ENCODE data around the gene MAEL. TPM values are rescaled to one million over a fixed set of nuclear protein-coding genes. Genes with fewer than 3 reads are reported as not detected.

The MAEL gene
- total and polyA plus RNA-seq, 3 donors from 2014 or later, result 113 to 333 (median 181) TPM

DNA sequence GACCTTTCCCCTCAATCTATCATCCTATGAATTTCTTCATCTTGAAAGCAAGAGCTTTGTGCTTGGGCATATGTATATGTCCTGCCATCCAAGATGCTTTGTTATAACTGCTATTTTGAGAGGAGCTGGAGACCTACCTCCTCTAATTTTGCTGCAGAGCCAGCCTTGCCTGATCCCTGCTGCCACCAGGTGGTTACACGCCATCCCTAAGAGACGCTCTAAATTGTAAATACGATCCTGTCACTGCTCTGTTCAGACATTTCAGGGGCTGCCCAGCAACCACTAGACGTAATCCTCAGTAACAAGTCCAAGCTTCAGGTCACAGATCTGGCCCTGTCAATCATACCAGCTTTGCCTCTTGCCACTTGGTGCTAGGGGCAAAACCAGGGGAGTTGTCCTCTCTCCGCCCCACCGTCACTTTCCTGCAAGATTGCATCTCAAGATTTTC, 68.2 kb downstream of the MAEL start:
- Histone ChIP-seq H3K9me3 (no peaks in the 10 kb centered on the region), H3K27ac (no peak overlapping the region), H3K27me3 (no peaks in the 10 kb centered on the region), H3K4me3 (no peak overlapping the region), H3K36me3 (ENCODE audit: low read depth, missing control alignments) (no peaks in the 10 kb centered on the region), H3K4me1 (no peaks in the 10 kb centered on the region)
- intact Hi-C loops (cut with DNase I; ENCODE audit: low total_unique reads), result no loop called here
- 28 to 38% methylated on average over 6 of the region's 6 CpGs for WGBS, 2 donors
- DNase-seq, result peak; percentile 80
- TF ChIP-seq POLR2A (IDR thresholded peaks at IDR 0.05), result no peak
- TF ChIP-seq, protein P1, sequence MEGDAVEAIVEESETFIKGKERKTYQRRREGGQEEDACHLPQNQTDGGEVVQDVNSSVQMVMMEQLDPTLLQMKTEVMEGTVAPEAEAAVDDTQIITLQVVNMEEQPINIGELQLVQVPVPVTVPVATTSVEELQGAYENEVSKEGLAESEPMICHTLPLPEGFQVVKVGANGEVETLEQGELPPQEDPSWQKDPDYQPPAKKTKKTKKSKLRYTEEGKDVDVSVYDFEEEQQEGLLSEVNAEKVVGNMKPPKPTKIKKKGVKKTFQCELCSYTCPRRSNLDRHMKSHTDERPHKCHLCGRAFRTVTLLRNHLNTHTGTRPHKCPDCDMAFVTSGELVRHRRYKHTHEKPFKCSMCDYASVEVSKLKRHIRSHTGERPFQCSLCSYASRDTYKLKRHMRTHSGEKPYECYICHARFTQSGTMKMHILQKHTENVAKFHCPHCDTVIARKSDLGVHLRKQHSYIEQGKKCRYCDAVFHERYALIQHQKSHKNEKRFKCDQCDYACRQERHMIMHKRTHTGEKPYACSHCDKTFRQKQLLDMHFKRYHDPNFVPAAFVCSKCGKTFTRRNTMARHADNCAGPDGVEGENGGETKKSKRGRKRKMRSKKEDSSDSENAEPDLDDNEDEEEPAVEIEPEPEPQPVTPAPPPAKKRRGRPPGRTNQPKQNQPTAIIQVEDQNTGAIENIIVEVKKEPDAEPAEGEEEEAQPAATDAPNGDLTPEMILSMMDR (IDR thresholded peaks at IDR 0.05), result peak in 2 of 3 experiments; percentile 46 to 53

DNA sequence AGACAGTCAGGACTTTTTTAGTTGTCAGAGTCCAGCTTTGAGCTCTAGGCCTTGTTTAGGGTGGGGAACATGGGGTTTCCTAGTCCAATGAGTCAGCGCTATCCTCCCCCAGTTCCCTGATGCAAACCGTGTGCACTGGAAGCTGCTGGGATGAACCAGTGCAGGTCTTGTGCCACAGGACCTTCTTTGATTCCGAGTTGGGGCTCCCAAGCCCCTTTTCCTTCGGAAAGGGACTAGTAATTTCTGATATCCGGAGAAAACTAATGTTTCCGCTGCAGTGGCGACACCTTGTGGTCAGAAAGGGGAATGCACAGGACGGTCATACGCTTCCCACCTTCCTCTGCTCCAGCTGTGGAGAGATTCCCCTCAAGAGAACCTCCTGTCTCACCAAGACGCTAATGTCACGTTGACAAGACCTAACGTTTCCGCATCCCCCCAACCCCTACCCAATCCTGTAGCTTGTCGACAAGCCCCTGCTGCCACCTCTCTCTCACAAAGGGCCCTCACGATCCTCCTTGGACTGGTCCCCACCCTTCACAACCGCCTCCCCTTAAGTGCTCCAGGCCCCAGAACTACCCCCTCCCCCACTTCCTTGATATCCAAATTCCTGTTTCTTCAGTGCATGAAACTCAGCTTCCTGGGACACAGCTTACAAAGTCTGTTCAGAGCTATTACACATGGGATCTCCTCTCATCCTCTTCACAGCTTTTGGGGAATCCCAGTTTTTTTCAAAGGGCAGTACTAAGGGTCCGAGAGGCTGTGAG, 70.1 kb downstream of the MAEL start:
- Histone ChIP-seq H3K36me3 (ENCODE audit: low read depth, missing control alignments) (no peaks in the 10 kb centered on the region), H3K9me3 (no peaks in the 10 kb centered on the region), H3K27me3 (no peaks in the 10 kb centered on the region), H3K27ac (no peak overlapping the region), H3K4me3 (peak overlapping the region in 1 of 2 donors; percentile 34), H3K4me1 (no peaks in the 10 kb centered on the region)
- no peak for TF ChIP-seq POLR2A (IDR thresholded peaks at IDR 0.05)
- TF ChIP-seq, protein P1 (IDR thresholded peaks at IDR 0.05), result peak; percentile 90 to 98 (median 92)
- DNase-seq, result peak; percentile 87
- intact Hi-C loops (cut with DNase I; ENCODE audit: low total_unique reads), result no loop called here
- WGBS, 2 donors, result 10% methylated on average over 12 to 17 of the region's 17 CpGs

GRCh38 chr1:167059809-167060107, 70.7 kb downstream of the MAEL start:
- Histone ChIP-seq H3K4me1 (no peaks in the 10 kb centered on the region), H3K27ac (no peak overlapping the region), H3K4me3 (no peak overlapping the region), H3K9me3 (no peaks in the 10 kb centered on the region), H3K27me3 (no peaks in the 10 kb centered on the region), H3K36me3 (ENCODE audit: low read depth, missing control alignments) (no peaks in the 10 kb centered on the region)
- WGBS, 2 donors, result 51 to 67% methylated on average over 1 of the region's 1 CpG
- no peak for DNase-seq
- no peak for TF ChIP-seq POLR2A (IDR thresholded peaks at IDR 0.05)
- TF ChIP-seq, protein P1 (IDR thresholded peaks at IDR 0.05), result no peak
- intact Hi-C loops (cut with DNase I; ENCODE audit: low total_unique reads), result no loop called here

GRCh38 chr1:167060141-167061072, 71.3 kb downstream of the MAEL start:
- no peak for TF ChIP-seq POLR2A (IDR thresholded peaks at IDR 0.05)
- TF ChIP-seq, protein P1 (IDR thresholded peaks at IDR 0.05), result peak; percentile 21 to 41 (median 33)
- Histone ChIP-seq H3K9me3 (no peaks in the 10 kb centered on the region), H3K27ac (no peak overlapping the region), H3K36me3 (ENCODE audit: low read depth, missing control alignments) (no peaks in the 10 kb centered on the region), H3K27me3 (no peaks in the 10 kb centered on the region), H3K4me3 (no peak overlapping the region), H3K4me1 (no peaks in the 10 kb centered on the region)
- 72 to 85% methylated on average over 10 of the region's 10 CpGs for WGBS, 2 donors
- no peak for DNase-seq
- intact Hi-C loops (cut with DNase I; ENCODE audit: low total_unique reads), result no loop called here
